Activated CD4-positive, alpha-beta T cell treated with anti-CD3 and anti-CD28 coated beads for 36 hours (primary cell): Measurements from ENCODE around the gene MST1. TPM values are rescaled to one million over a fixed set of nuclear protein-coding genes. Genes with fewer than 3 reads are reported as not detected.

Experiments
- ATAC-seq: fragments of 200-7000 bp; cut with Tn5 transposase; one replicate; pipeline ENCODE4 v1.10.0; 2021; ENCODE audit warnings: mild to moderate bottlenecking, moderate library complexity
- CTCF ChIA-PET: fragments of 350-600 bp; sonication (Branson Sonifier 250); formaldehyde crosslinking; loops from one replicate; lab custom pipeline; 2021; ENCODE audit warnings: antibody characterized with exemption; lab: Charles Lee
- POLR2A ChIA-PET: fragments of 350-600 bp; sonication (Branson Sonifier 250); formaldehyde crosslinking; loops from one replicate; lab custom pipeline; 2021; ENCODE audit warnings: antibody characterized with exemption, inconsistent platforms; lab: Charles Lee
- DNase-seq: peaks from one replicate; pipeline ENCODE4 v3.0.0-alpha.2; 2020
- H3K27ac Mint-ChIP-seq: one replicate; pipeline ENCODE4 v1.8.0; 2021; ENCODE audit warnings: mixed read lengths
- H3K27me3 Mint-ChIP-seq: one replicate; pipeline ENCODE4 v1.8.0; 2021; ENCODE audit warnings: mixed read lengths
- H3K36me3 Mint-ChIP-seq: one replicate; pipeline ENCODE4 v1.8.0; 2021; ENCODE audit warnings: low read depth, mixed read lengths
- H3K4me1 Mint-ChIP-seq: one replicate; pipeline ENCODE4 v1.8.0; 2021; ENCODE audit warnings: mixed read lengths
- H3K4me3 Mint-ChIP-seq: one replicate; pipeline ENCODE4 v1.8.0; 2021; ENCODE audit warnings: mild to moderate bottlenecking, moderate library complexity, mixed read lengths
- H3K9me3 Mint-ChIP-seq: one replicate; pipeline ENCODE4 v1.8.0; 2021; ENCODE audit warnings: low read depth, mixed read lengths
- intact Hi-C, 2 experiments: fragments of 100-400 bp; cut with DNase I in 1 of 2; cut with micrococcal nuclease in 1 of 2; formaldehyde crosslinking; loops; one replicate each; pipeline versions ENCODE4 v1.14.2 to v1.15.1; 2022 to 2024; cut with DNase I, micrococcal nuclease
- total RNA-seq, 2 experiments: library from RNA; stranded (reverse); gene quantifications; one replicate each; pipeline ENCODE4 v1.2.3, GENCODE V29; 2021

MST1 gene
- total RNA-seq, 2 experiments from 2014 or later: 8.7 to 9.7 TPM

GRCh38 chr3:49712166-49712565, 22.9 kb upstream of the MST1 start:
- intact Hi-C loops: no loop called here
- Mint-ChIP-seq H3K9me3 (no peaks in the 10 kb centered on the region), H3K4me1 (no peaks in the 10 kb centered on the region), H3K36me3 (no peaks in the 10 kb centered on the region), H3K4me3 (no peak overlapping the region), H3K27me3 (no peaks in the 10 kb centered on the region), H3K27ac (no peak overlapping the region)
- ATAC-seq (no peak), DNase-seq (no peak)
- POLR2A ChIA-PET: no interaction called here
- CTCF ChIA-PET: interaction anchor here (0.6 to 1.2 kb wide), 2 partner anchors 9 to 172 kb away, joined by 3 to 5 read pairs; no protein-coding TSS in a partner anchor

GRCh38 chr3:49711489-49711888, 22.2 kb upstream of the MST1 start:
- DNase-seq: no peak
- no peak for ATAC-seq
- Mint-ChIP-seq H3K27me3 (no peaks in the 10 kb centered on the region), H3K36me3 (no peaks in the 10 kb centered on the region), H3K27ac (no peak overlapping the region), H3K4me1 (no peaks in the 10 kb centered on the region), H3K4me3 (no peak overlapping the region), H3K9me3 (no peaks in the 10 kb centered on the region)
- ChIA-PET POLR2A (no interaction called here), CTCF (interaction anchor here (0.6 to 0.8 kb wide), 2 partner anchors 26 to 617 kb away, joined by 3 read pairs; no protein-coding TSS in a partner anchor)
- intact Hi-C loops: no loop called here

GRCh38 chr3:49709852-49710251, 20.6 kb upstream of the MST1 start:
- no peaks in the 10 kb centered on the region for H3K27me3 Mint-ChIP-seq
- ATAC-seq (no peak), DNase-seq (no peak)
- H3K27ac Mint-ChIP-seq: no peak overlapping the region
- ChIA-PET POLR2A (no interaction called here), CTCF (interaction anchor here (0.7 kb wide), 1 partner anchor 50 kb away, joined by 3 read pairs; no protein-coding TSS in a partner anchor)
- intact Hi-C loops: no loop called here
- no peak overlapping the region for H3K4me3 Mint-ChIP-seq
- H3K36me3 Mint-ChIP-seq: no peaks in the 10 kb centered on the region
- no peaks in the 10 kb centered on the region for H3K9me3 Mint-ChIP-seq
- no peaks in the 10 kb centered on the region for H3K4me1 Mint-ChIP-seq

GRCh38 chr3:49707113-49707480, 17.8 kb upstream of the MST1 start:
- ChIA-PET CTCF (interaction anchor here (1.0 kb wide), 1 partner anchor 95 kb away, joined by 3 read pairs; no protein-coding TSS in a partner anchor), POLR2A (no interaction called here)
- H3K36me3 Mint-ChIP-seq: peaks cover 4% of the 10 kb centered on the region
- no peaks in the 10 kb centered on the region for H3K27me3 Mint-ChIP-seq
- ATAC-seq: no peak
- H3K9me3 Mint-ChIP-seq: no peaks in the 10 kb centered on the region
- DNase-seq: no peak
- intact Hi-C loops: no loop called here
- H3K4me1 Mint-ChIP-seq: no peaks in the 10 kb centered on the region
- no peak overlapping the region for H3K4me3 Mint-ChIP-seq
- no peak overlapping the region for H3K27ac Mint-ChIP-seq

- no peak overlapping the region for H3K27ac Mint-ChIP-seq
- ChIA-PET POLR2A (no interaction called here), CTCF (interaction anchor here (0.6 kb wide), 1 partner anchor 177 kb away, joined by 3 read pairs; no protein-coding TSS in a partner anchor)
- DNase-seq: no peak
- peaks cover 4% of the 10 kb centered on the region for H3K36me3 Mint-ChIP-seq
- no peaks in the 10 kb centered on the region for H3K9me3 Mint-ChIP-seq
- ATAC-seq: no peak
- no peak overlapping the region for H3K4me3 Mint-ChIP-seq
- intact Hi-C loops: no loop called here
- no peaks in the 10 kb centered on the region for H3K27me3 Mint-ChIP-seq
- H3K4me1 Mint-ChIP-seq: no peaks in the 10 kb centered on the region
These were observed 17.3 kb upstream of the MST1 start for GRCh38 chr3:49706456-49707112.

GRCh38 chr3:49705390-49705960, 16.2 kb upstream of the MST1 start:
- peaks cover 6% of the 10 kb centered on the region for H3K36me3 Mint-ChIP-seq
- DNase-seq (no peak), ATAC-seq (no peak)
- H3K4me3 Mint-ChIP-seq: no peak overlapping the region
- POLR2A ChIA-PET: no interaction called here
- H3K27ac Mint-ChIP-seq: no peak overlapping the region
- CTCF ChIA-PET: no interaction called here
- H3K9me3 Mint-ChIP-seq: no peaks in the 10 kb centered on the region
- H3K27me3 Mint-ChIP-seq: no peaks in the 10 kb centered on the region
- no peaks in the 10 kb centered on the region for H3K4me1 Mint-ChIP-seq
- intact Hi-C loops: no loop called here

- Mint-ChIP-seq H3K27me3 (no peaks in the 10 kb centered on the region), H3K4me1 (no peaks in the 10 kb centered on the region), H3K9me3 (no peaks in the 10 kb centered on the region), H3K36me3 (peaks cover 6% of the 10 kb centered on the region), H3K27ac (no peak overlapping the region), H3K4me3 (no peak overlapping the region)
- ChIA-PET CTCF (interaction anchor here (0.6 to 0.8 kb wide), 2 partner anchors 100 to 184 kb away, joined by 3 read pairs; no protein-coding TSS in a partner anchor), POLR2A (no interaction called here)
- ATAC-seq (no peak), DNase-seq (no peak)
- intact Hi-C loops: loop anchor here in 1 of 2 experiments (5.0 kb wide), 1 partner anchor 203 kb away; no protein-coding TSS in a partner anchor
These were observed 15.4 kb upstream of the MST1 start for GRCh38 chr3:49704629-49705028.

GRCh38 chr3:49703956-49704355, 14.7 kb upstream of the MST1 start:
- Mint-ChIP-seq H3K27me3 (no peaks in the 10 kb centered on the region), H3K36me3 (peaks cover 6% of the 10 kb centered on the region), H3K27ac (no peak overlapping the region), H3K4me3 (no peak overlapping the region), H3K9me3 (no peaks in the 10 kb centered on the region), H3K4me1 (no peaks in the 10 kb centered on the region)
- ATAC-seq: no peak
- intact Hi-C loops: loop anchor here (1.0 to 5.0 kb wide), 2 partner anchors 135 to 203 kb away; no protein-coding TSS in a partner anchor
- ChIA-PET CTCF (interaction anchor here (0.5 to 0.8 kb wide), 4 partner anchors 15 to 349 kb away, joined by 3 read pairs; no protein-coding TSS in a partner anchor), POLR2A (no interaction called here)
- no peak for DNase-seq

GRCh38 chr3:49703443-49703927, 14.2 kb upstream of the MST1 start:
- ChIA-PET CTCF (interaction anchor here (0.5 to 1.2 kb wide), 6 partner anchors 10 to 350 kb away, joined by 3 to 4 read pairs (median 3); no protein-coding TSS in a partner anchor), POLR2A (no interaction called here)
- Mint-ChIP-seq H3K4me3 (no peak overlapping the region), H3K27me3 (no peaks in the 10 kb centered on the region), H3K4me1 (no peaks in the 10 kb centered on the region), H3K9me3 (no peaks in the 10 kb centered on the region), H3K36me3 (peaks cover 6% of the 10 kb centered on the region), H3K27ac (no peak overlapping the region)
- intact Hi-C loops: loop anchor here (1.0 to 5.0 kb wide), 2 partner anchors 136 to 204 kb away; no protein-coding TSS in a partner anchor
- DNase-seq (peak; percentile 81), ATAC-seq (peak; percentile 99)

- no peak for ATAC-seq
- CTCF ChIA-PET: interaction anchor here (1.2 to 2.5 kb wide), 3 partner anchors 10 to 163 kb away, joined by 3 to 8 read pairs (median 4); no protein-coding TSS in a partner anchor
- no peaks in the 10 kb centered on the region for H3K4me1 Mint-ChIP-seq
These were observed 13.4 kb upstream of the MST1 start for GRCh38 chr3:49702672-49703071.

GRCh38 chr3:49701388-49702077, 12.3 kb upstream of the MST1 start:
- ChIA-PET CTCF (interaction anchor here (0.6 to 2.5 kb wide), 8 partner anchors 14 to 534 kb away, joined by 3 to 8 read pairs (median 3); no protein-coding TSS in a partner anchor), POLR2A (interaction anchor here (1.1 kb wide), 1 partner anchor 22 kb away, joined by 4 read pairs; the partner anchor contains the start of gene GMPPB)
- peaks cover 8% of the 10 kb centered on the region for H3K36me3 Mint-ChIP-seq

More at GRCh38 chr3:49702672-49703071, 13.4 kb upstream of the MST1 start:
- H3K9me3 Mint-ChIP-seq: no peaks in the 10 kb centered on the region
- intact Hi-C loops: loop anchor here (1.0 to 5.0 kb wide), 2 partner anchors 137 to 205 kb away; no protein-coding TSS in a partner anchor
- H3K4me3 Mint-ChIP-seq: no peak overlapping the region
- H3K27me3 Mint-ChIP-seq: no peaks in the 10 kb centered on the region
- peaks cover 8% of the 10 kb centered on the region for H3K36me3 Mint-ChIP-seq
- no peak overlapping the region for H3K27ac Mint-ChIP-seq
- no peak for DNase-seq
- POLR2A ChIA-PET: no interaction called here

More at GRCh38 chr3:49701388-49702077, 12.3 kb upstream of the MST1 start:
- Mint-ChIP-seq H3K4me3 (no peak overlapping the region), H3K9me3 (no peaks in the 10 kb centered on the region), H3K27me3 (no peaks in the 10 kb centered on the region), H3K27ac (no peak overlapping the region), H3K4me1 (no peaks in the 10 kb centered on the region)
- intact Hi-C loops: loop anchor here in 1 of 2 experiments (5.0 kb wide), 1 partner anchor 206 kb away; no protein-coding TSS in a partner anchor
- DNase-seq (peak; percentile 32), ATAC-seq (no peak)
